Nasal cavity respiratory epithelium epithelial cell of viscerocranial mucosa (primary cell): ENCODE data around the gene VSIG10. TPM values are rescaled to one million over a fixed set of nuclear protein-coding genes. Genes with fewer than 3 reads are reported as not detected.

Experiments used
- total RNA-seq: library from RNA; depleted of rRNA; stranded (reverse); fragments of >200 nt; gene quantifications from 2 replicates; pipeline ENCODE4 v1.2.3, GENCODE V29; 2014

The VSIG10 gene, protein sequence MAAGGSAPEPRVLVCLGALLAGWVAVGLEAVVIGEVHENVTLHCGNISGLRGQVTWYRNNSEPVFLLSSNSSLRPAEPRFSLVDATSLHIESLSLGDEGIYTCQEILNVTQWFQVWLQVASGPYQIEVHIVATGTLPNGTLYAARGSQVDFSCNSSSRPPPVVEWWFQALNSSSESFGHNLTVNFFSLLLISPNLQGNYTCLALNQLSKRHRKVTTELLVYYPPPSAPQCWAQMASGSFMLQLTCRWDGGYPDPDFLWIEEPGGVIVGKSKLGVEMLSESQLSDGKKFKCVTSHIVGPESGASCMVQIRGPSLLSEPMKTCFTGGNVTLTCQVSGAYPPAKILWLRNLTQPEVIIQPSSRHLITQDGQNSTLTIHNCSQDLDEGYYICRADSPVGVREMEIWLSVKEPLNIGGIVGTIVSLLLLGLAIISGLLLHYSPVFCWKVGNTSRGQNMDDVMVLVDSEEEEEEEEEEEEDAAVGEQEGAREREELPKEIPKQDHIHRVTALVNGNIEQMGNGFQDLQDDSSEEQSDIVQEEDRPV
- 11.7 and 15.4 TPM in 2 replicates for total RNA-seq

GRCh38 chr12:118103601-118104382 lies at the start of gene VSIG10:
TSS of gene VSIG10 (minus strand) at chr12:118104011. CDS start at chr12:118103671, 340 bp downstream.

DNA sequence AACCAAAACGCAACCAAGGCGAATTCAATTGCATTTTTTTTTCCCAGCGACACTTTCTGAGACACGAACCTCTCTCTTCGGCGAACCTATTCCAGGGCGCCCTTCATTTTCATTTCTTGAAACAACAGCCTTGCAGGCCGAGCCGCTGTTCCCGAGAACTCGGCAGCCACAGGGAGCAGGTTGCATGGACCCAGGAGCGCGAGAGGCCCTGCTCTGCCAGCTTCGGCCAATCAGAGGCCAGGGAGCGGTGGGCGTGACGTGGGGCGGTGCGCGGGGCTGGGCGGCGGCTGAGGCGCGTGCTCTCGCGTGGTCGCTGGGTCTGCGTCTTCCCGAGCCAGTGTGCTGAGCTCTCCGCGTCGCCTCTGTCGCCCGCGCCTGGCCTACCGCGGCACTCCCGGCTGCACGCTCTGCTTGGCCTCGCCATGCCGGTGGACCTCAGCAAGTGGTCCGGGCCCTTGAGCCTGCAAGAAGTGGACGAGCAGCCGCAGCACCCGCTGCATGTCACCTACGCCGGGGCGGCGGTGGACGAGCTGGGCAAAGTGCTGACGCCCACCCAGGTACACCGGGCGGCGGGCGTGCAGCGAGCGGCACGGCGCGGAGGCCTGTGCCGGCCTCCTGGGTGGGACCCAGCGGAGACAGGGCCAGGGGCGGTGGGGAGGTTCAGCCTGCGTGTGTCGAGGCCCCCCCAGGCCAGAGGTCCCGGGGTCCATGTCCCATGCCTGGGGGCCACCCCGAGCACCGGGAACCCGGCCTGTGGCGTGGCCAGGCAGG lies 32.2 kb upstream of the VSIG10 start, which contains the start of gene PEBP1:
Gene PEBP1 (plus strand): TSS at position 337 of the 771 bp plus-strand sequence. CDS start 86 bp downstream, at position 423.

GRCh38 chr12:118061011-118061872 lies 42.6 kb downstream of the VSIG10 start, which contains the start of gene WSB2:
TSS of gene WSB2 (minus strand) at chr12:118061179. CDS start at chr12:118061048, 131 bp downstream.

DNA sequence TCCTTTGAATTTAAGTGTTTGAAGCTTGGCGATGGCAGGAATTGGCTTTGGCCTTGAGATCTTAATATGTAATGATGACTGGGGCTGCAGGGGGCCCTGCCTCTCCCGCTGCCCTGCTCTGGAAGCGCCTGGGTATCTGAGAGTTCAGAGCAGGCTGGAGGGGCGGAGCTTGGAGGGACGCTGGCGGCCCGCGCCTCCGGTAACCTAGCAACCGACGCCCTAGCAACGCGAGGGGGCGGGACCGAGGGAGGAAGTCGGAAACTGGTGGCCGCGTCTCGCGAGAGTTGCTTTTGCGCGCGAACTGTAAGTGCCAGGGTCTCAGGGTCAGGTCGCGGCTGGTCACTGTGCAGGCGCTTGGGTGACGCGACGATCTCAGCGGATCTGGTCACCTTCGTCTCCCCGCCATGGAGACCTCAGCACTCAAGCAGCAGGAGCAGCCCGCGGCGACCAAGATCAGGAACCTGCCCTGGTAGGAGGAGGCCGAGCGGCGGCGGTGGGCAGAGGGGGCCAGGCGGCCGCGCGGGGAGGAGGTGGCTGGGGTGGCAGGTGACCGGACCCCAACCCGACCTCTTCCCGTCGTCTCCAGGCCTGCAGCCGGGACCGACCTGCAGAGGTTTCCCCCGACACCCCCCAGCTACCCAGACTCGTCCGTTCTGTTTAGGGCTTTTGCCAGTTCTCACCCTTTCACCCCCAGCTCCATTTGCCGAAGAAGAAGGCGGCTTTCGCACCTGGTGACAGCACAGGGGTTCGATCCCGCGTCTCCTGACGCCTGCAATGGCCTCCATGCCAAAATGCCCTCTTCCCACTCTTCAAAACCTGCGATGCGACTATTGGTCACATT lies 87.2 kb downstream of the VSIG10 start, which contains the start of gene RFC5:
Gene RFC5 (plus strand): TSS at position 280 of the 841 bp plus-strand sequence. CDS start 125 bp downstream, at position 405.

Other genes with a start within 250 kb of the VSIG10 start
- under 0.01 TPM in 2 replicates for gene KSR2, start 135.0 kb downstream of the VSIG10 start, total RNA-seq
- 7.0 and 7.9 TPM in 2 replicates for gene RFC5, start 87.3 kb downstream of the VSIG10 start, total RNA-seq
- gene WSB2, start 42.8 kb downstream of the VSIG10 start, total RNA-seq: 120 and 157 TPM in 2 replicates
- 116 and 149 TPM in 2 replicates for gene PEBP1, start 32.1 kb upstream of the VSIG10 start, total RNA-seq